Myocyte (in vitro differentiated cells): Measurements from ENCODE around the gene SPTLC1. TPM values are rescaled to one million over a fixed set of nuclear protein-coding genes. Genes with fewer than 3 reads are reported as not detected.
"Not testable (repeated sequence)": the region's sequence is repeated elsewhere in the genome, so short reads cannot be mapped to it uniquely, and the experiment has no call there.

ENCODE experiments used
- DNase-seq: peaks from one replicate; pipeline ENCODE4 v3.0.0-alpha.2; 2012; ENCODE audit warnings: low read depth
- total RNA-seq: library from RNA; depleted of rRNA; stranded (reverse); fragments of >200 nt; gene quantifications from 2 replicates; pipeline ENCODE4 v1.2.3, GENCODE V29; 2014

SPTLC1 gene
- total RNA-seq, 1 donor from 2014 or later, result 66.4 TPM

GRCh38 chr9:92140754-92141143 is 25.5 kb upstream of the SPTLC1 start:
- no peak for DNase-seq

- DNase-seq, result peak; percentile 87
Measured at GRCh38 chr9:92140074-92140753, 25.0 kb upstream of the SPTLC1 start.

- DNase-seq, result peak; percentile 87
Measured at GRCh38 chr9:92138960-92139540, 23.8 kb upstream of the SPTLC1 start.

- DNase-seq, result peak; percentile 79
Measured at GRCh38 chr9:92138157-92138959, 23.1 kb upstream of the SPTLC1 start.

GRCh38 chr9:92136184-92136858 is 21.1 kb upstream of the SPTLC1 start:
- DNase-seq, result no peak

DNA sequence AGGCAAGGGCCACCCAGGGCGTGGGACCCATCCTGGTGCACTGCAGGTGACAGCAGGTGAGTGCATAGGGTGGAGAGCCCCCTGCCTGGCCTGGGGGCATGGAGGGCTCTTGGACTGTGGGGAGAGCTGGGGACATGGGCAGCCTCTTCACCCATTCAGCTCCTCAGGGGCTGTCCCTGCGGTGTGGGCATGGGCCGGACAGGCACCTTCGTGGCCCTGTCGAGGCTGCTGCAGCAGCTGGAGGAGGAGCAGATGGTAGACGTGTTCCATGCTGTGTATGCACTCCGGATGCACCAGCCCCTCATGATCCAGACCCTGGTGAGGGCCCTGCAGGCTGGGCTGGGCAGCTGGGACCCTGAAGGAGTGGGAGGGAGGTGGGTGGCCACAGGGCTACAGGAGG is 20.4 kb upstream of the SPTLC1 start:
- no peak for DNase-seq

GRCh38 chr9:92133949-92134604 is 18.9 kb upstream of the SPTLC1 start:
- DNase-seq, result peak; percentile 81

GRCh38 chr9:92132913-92133312 is 17.7 kb upstream of the SPTLC1 start:
- not testable (repeated sequence) for DNase-seq

GRCh38 chr9:92132501-92132900 is 17.3 kb upstream of the SPTLC1 start:
- no peak for DNase-seq

- no peak for DNase-seq
Measured at GRCh38 chr9:92122800-92123199, 7.6 kb upstream of the SPTLC1 start.

DNA sequence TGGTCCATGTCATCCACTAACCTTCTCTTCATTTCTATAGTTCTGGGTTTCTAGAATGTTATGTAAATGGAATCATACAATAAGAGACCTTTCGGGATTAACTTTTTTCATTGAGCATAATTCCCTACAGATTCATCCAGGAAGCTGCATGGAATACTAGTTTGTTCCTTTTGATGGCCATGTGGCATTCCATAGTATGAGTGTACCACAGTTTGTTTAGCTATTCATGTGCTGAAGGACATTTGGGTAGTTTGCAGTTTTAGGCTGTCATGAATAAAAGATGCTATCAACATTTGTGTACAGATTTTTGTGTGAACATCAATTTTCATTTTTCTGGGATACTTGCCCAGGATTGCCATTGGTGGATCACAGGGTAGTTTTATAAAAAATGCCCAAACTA is 6.8 kb upstream of the SPTLC1 start:
- no peak for DNase-seq

DNA sequence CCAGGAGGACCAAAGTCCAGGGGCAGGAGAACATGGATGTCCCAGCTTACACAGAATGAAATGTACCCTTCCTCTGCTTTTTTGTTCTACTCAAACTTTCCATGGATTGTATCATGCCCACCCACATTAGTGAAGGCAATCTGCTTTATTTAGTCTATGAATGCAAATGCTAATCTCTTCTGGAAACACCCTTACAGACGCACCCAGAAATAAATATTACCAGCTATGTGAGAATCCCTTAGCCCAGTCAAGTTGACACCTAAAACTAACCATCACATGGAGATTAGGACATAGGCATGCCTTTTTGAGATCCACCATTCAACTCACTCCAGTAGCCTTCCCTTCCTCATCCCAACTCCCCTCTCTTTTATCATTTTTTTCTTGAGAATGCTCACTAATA is 6.1 kb upstream of the SPTLC1 start:
- no peak for DNase-seq

DNA sequence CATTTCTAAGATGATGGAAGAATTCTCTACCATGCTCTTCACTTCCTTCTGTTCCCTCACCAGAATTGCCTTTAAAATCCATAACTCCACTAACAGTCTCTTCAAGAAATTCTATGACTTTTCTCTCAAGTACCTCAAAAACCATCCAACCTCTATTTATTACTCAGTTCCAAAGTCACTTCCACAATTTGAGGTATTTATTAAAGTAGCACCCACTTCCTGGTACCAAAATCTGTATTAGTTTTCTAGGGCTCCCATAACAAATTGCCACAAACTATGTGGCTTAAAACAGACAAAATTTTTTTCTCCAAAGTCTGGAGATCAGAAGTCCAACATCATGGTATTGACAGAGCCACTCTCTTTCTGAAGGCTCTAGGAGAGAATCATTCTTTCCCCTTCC is 4.9 kb upstream of the SPTLC1 start:
- DNase-seq, result no peak

- DNase-seq, result no peak
Measured at GRCh38 chr9:92119586-92119985, 4.4 kb upstream of the SPTLC1 start.

GRCh38 chr9:92108122-92108521 is 7.1 kb downstream of the SPTLC1 start:
- DNase-seq, result no peak

DNA sequence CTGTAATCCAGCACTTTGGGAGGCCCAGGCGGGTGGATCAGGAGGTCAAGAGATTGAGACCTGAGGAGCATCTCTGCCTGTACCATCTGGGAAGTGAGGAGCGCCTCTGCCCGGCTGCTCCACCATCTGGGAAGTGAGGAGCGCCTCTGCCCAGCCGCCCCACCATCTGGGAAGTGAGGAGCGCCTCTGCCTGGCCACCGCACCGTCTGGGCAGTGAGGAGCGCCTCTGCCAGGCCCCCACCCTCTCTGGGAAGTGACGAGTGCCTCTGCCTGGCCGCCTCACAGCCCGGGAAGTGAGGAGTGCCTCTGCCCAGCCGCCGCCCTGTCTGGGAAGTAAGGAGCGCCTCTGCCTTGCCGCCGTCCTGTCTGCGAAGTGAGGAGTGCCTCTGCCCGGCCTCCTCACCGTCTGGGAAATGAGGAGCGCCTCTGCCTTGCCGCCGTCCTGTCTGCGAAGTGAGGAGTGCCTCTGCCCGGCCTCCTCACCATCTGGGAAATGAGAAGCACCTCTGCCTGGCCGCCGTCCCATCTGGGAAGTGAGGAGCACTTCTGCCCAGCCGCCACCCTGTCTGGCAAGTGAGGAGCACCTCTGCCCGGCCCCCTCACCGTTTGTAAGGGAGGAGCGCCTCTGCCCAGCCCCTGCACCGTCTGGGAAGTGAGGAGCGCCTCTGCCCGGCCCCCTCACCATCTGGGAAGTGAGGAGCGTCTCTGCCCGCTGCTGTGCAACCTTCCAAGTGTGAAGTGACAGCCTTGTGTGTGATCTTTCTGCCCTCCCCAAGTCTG is 9.6 kb downstream of the SPTLC1 start:
- DNase-seq, result not testable (repeated sequence)

- not testable (repeated sequence) for DNase-seq
Measured at GRCh38 chr9:92103601-92104000, 11.6 kb downstream of the SPTLC1 start.

- DNase-seq, result peak; percentile 64
Measured at GRCh38 chr9:92100237-92100911, 14.8 kb downstream of the SPTLC1 start.

DNA sequence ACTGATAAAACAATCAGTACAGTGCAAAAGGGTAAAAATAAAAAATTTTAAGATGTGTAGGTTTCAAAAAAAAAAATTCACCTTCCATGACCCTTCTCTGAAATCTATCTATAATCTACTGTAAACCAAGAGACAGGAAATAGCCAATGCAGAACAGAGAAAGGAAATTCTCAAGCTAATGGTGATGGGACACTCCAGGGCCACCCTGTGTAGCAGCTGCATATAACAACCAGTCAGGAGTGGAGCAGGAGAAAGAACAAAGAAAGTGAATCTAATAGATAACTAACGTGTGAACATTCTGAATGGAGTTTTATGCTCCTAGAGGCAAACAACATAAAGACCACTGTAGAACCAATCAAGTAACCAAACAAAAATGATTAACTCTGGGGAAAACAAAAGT is 16.6 kb downstream of the SPTLC1 start:
- DNase-seq, result no peak

DNA sequence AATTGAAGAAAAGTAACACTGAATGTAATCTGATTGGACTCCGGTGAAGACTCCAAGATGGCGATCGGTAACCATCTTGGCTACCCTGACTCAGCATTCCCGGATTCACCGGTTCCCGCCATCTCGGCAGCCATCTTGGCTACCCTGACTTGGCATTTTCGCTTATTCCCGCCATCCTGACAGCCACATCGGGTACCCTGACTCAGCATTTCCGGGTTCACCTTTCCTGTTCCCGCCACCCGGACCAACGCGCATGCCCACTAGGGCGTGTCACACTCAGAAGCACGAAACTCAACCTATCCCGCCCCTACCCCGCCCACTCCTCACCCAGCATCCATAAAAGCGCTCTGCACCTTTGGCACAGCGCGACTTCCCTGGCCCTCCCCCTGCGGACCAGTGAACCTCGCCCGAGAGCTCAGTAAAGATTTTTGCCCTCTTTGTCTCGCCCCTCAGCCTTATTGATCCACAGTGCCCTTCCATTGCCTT is 17.2 kb downstream of the SPTLC1 start:
- DNase-seq, result no peak
